Stomach smooth muscle (tissue), 2 donors: ENCODE measurements around the gene SPATC1L.

ENCODE experiments used
- H3K27ac ChIP-seq: one replicate; pipeline ENCODE4 v1.7.0; 2013; ENCODE audit warnings: mild to moderate bottlenecking, low read length, inconsistent platforms
- H3K27me3 ChIP-seq, 2 donors: one replicate each; pipeline ENCODE4 v1.7.0; 2013; ENCODE audit warnings: low read length in 2 of 2; ENCODE audit not compliant: insufficient read depth in 2 of 2, control insufficient read depth in 1 of 2
- H3K36me3 ChIP-seq, 2 donors: one replicate each; pipeline ENCODE4 v1.7.0; 2013; ENCODE audit warnings: low read length in 2 of 2; ENCODE audit not compliant: control insufficient read depth in 2 of 2, insufficient read depth in 2 of 2
- H3K4me1 ChIP-seq: one replicate; pipeline ENCODE4 v1.7.0; 2013; ENCODE audit warnings: low read length; ENCODE audit not compliant: control insufficient read depth, insufficient read depth
- H3K4me3 ChIP-seq, 2 donors: one replicate each; pipeline ENCODE4 v1.7.0; 2013; ENCODE audit warnings: low read length in 2 of 2
- H3K9ac ChIP-seq, 2 donors: one replicate each; pipeline ENCODE4 v1.7.0; 2013; ENCODE audit warnings: low read length in 2 of 2, mild to moderate bottlenecking in 1 of 2
- H3K9me3 ChIP-seq, 2 donors: one replicate each; pipeline ENCODE4 v1.7.0; 2013; ENCODE audit warnings: low read length in 2 of 2; ENCODE audit not compliant: control insufficient read depth in 2 of 2
- donor health status: healthy.
- donor health status: Pancreatic carcinoma.

The SPATC1L gene

DNA sequence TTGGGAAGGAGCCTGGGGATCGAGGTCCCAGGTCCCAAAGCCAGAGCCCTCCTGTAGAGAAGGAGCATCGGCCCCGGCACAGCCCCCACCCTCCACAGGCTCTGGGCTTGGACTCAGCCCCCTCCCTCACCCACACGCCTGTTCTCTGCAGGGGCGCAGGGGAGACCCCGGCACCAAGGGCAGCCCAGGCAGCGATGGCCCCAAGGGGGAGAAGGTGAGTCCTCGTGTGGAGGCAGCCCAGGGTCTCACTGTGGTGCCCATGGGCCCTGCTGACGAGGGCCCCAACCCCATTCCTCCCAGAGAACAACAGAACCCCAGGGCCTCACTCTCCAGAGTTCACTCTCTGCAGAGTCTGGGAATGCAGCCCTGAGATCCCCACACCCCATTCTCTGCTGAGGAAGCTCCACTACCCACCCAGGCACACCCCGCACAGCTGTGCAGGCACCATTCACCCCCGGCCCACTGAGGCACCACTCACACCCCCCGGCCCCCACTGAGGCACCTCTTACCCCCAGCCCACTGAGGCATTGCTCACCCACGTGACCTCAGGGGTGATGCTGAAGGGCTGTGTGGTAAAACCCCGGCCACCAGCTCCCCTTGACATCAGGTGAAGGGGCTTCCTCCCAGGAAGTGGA is 64.5 kb downstream of the SPATC1L start:
- H3K27ac ChIP-seq, result peak overlapping the region; percentile 55

DNA sequence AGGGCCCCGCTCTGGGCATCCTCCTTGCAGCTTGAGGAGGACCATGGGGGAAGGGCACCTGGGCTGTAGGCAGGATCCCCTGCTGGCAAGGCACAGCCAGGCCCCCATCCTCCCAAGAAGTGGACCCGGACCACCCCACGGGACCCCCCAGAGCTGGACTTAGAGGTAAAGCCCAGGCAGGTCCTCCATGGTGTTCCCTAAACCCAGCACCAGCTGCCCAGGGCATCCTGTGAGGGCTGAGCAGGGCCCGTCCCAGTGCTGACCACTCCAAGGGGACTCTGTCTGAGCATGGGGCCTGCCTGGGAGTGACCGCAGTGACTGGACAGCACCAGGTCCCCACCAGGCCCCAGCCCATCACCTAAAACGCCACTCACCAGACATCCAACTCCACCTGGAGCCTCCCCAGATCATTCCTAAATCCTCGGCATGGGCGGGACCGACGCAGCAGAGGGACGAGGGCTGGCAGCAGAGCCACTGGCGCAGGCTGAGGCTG is 65.1 kb downstream of the SPATC1L start:
- Histone ChIP-seq H3K4me1 (no peaks in the 10 kb centered on the region), H3K27me3 (no peaks in the 10 kb centered on the region), H3K27ac (peak overlapping the region; percentile 55), H3K36me3 (peaks cover 89 to 95% of the 10 kb centered on the region in 2 donors), H3K9ac (no peak overlapping the region), H3K9me3 (peaks cover 0 to 3% of the 10 kb centered on the region in 2 donors), H3K4me3 (no peak overlapping the region)

More for the DNA sequence above, 64.5 kb downstream of the SPATC1L start:
- H3K9ac ChIP-seq, result no peak overlapping the region
- H3K36me3 ChIP-seq, result peaks cover 89 to 94% of the 10 kb centered on the region in 2 donors
- no peak overlapping the region for H3K4me3 ChIP-seq
- no peaks in the 10 kb centered on the region for H3K27me3 ChIP-seq
- peaks cover 0 to 3% of the 10 kb centered on the region in 2 donors for H3K9me3 ChIP-seq
- H3K4me1 ChIP-seq, result no peaks in the 10 kb centered on the region

DNA sequence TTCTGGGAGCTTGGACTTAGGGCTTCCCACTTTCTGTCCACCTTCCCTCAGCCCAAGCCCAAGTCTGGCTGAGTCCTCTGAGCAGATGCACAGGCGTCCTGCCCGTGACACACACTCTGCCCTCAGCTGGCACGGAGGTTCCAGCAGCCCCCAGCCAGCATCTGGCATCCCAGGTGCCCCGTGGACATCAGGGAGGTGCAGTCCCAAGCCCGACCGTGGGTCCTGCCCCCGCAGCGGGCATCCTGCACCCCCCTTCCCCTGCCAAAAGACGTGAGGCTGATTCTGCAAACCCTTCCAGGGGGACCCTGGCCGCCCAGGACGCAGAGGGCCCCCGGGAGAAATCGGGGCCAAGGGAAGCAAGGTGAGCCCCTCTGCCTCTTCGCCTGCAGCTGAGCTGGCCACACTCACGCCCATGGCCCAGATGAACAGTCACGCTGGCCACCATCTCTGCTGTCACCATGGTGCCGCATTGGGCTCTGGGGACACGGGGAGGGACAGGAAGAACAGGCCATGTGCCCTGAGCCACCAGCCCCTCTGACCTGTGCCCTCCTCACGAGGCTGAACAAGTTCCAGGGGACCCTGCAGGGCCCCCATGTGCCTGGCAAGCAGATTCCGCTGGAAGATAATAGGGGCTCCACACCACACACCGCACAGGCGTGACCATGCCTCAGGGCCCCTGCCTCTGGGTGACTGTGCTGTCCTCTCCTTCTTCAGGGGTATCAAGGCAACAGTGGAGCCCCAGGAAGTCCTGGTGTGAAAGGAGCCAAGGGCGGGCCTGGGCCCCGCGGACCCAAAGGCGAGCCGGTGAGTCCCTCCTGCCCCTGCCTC is 65.7 kb downstream of the SPATC1L start:
- H3K4me1 ChIP-seq, result no peaks in the 10 kb centered on the region
- peaks cover 89 to 94% of the 10 kb centered on the region in 2 donors for H3K36me3 ChIP-seq
- peaks cover 0 to 3% of the 10 kb centered on the region in 2 donors for H3K9me3 ChIP-seq
- H3K27ac ChIP-seq, result peak overlapping the region; percentile 55
- H3K9ac ChIP-seq, result no peak overlapping the region
- H3K4me3 ChIP-seq, result no peak overlapping the region
- no peaks in the 10 kb centered on the region for H3K27me3 ChIP-seq

DNA sequence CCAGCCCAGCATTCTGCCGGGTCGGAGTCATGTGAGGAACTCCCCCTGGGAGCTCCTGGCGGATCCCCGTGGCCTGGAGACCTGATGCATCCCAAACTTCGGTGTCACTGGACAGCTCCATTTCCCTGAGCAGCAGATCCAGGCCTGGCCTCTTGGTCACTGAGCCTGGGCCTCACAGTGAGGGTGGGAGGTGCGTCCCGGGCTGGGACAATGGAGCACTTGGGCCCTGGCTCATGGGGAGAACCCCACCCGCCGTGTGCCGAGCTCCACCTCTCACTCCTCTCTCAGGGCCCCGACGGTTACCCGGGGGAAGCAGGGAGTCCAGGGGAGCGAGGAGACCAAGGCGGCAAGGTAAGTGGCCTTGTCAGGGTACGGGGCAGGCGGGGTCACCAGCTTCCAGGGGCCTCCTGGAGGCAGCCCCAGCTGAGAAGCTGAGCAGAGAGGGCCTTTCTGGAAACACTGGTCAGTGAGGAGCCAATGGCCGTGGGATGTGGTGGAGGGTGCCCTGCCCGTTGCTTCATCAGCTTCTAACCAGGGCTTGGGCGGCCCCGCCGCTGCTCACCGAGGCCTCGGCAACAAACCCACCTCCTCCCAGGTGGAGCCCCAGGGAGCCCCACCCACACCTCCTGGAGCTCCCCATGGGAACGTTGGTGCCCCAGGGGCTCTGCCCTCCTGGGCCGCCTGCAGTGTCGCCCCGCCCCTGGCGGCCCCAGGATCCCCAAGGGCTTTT is 66.5 kb downstream of the SPATC1L start:
- H3K36me3 ChIP-seq, result peaks cover 90 to 93% of the 10 kb centered on the region in 2 donors
- no peak overlapping the region for H3K9ac ChIP-seq
- peaks cover 0 to 3% of the 10 kb centered on the region in 2 donors for H3K9me3 ChIP-seq
- H3K4me3 ChIP-seq, result no peak overlapping the region
- H3K4me1 ChIP-seq, result peaks cover 1% of the 10 kb centered on the region
- H3K27me3 ChIP-seq, result no peaks in the 10 kb centered on the region
- H3K27ac ChIP-seq, result peak overlapping the region; percentile 31

DNA sequence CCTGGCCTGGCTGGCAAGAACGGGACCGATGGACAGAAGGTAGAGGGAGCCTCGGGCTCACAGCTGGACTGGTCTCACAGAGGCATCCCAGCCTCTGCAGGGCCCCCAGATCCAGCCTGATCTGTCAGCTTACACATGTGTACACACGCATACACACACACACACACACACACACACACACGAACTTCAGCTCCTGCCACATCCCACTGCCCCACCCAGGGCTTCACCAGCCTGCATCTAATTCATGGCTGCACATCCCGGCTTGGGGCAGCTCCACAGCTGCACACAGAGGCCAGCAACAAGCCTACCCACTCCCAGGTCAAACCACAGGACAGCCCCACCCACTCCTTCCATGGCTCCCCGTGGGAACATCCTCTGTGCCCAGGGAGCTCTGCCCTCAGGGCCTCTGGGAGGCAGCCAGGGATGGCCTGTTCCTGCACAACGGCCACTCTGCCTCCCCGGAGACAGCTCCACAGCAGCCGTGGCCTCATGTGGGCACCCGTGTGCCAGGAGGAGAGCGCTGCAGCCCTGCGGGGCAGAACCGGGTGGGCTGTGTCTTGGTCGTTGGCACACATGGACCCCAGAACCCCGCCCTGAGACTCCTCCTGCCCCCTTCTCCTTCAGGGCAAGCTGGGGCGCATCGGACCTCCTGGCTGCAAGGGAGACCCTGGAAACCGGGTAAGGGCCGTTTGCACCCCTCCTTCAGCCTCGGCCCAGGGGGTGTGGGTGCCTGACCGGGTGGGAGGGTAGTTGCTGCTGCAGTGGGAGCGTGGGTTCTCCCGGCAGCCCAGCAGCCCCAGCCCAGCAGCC is 67.3 kb downstream of the SPATC1L start:
- Histone ChIP-seq H3K9me3 (peaks cover 0 to 3% of the 10 kb centered on the region in 2 donors), H3K4me3 (no peak overlapping the region), H3K9ac (no peak overlapping the region), H3K4me1 (peaks cover 4% of the 10 kb centered on the region), H3K27ac (peak overlapping the region; percentile 31), H3K27me3 (no peaks in the 10 kb centered on the region), H3K36me3 (peaks cover 90 to 93% of the 10 kb centered on the region in 2 donors)

DNA sequence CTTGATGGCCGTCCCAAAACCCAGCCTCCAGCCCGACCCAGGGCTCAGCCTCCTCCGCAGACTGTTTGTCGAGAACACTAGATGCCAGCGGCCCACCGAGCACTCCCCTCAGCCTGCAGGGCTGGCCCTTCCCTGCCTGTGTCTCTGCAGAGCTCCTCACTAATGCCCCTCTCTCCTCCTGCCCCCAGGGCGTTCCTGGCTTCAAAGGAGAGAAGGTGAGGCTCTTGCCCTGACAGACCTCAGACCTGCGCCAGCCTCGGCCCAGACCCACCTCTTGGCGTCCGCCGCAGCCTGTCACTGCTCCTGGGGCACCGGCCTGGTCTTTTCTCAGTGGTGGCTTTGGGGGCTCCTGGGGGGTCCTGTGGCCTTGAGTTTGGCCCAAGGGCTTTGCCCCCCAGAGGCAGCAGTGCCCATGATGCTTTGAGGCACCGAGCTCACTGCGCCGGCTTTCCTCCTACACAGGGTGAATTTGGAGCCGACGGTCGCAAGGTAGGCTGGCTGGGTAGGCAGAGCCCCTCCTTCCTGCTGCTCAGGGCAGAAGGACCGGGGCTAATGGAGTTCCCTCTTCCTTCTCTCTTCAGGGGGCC is 68.0 kb downstream of the SPATC1L start:
- H3K4me1 ChIP-seq, result peaks cover 5% of the 10 kb centered on the region
- peaks cover 85 to 88% of the 10 kb centered on the region in 2 donors for H3K36me3 ChIP-seq
- no peak overlapping the region for H3K4me3 ChIP-seq
- H3K9me3 ChIP-seq, result peaks cover 0 to 3% of the 10 kb centered on the region in 2 donors
- no peak overlapping the region for H3K9ac ChIP-seq
- no peaks in the 10 kb centered on the region for H3K27me3 ChIP-seq
- H3K27ac ChIP-seq, result peak overlapping the region; percentile 6

DNA sequence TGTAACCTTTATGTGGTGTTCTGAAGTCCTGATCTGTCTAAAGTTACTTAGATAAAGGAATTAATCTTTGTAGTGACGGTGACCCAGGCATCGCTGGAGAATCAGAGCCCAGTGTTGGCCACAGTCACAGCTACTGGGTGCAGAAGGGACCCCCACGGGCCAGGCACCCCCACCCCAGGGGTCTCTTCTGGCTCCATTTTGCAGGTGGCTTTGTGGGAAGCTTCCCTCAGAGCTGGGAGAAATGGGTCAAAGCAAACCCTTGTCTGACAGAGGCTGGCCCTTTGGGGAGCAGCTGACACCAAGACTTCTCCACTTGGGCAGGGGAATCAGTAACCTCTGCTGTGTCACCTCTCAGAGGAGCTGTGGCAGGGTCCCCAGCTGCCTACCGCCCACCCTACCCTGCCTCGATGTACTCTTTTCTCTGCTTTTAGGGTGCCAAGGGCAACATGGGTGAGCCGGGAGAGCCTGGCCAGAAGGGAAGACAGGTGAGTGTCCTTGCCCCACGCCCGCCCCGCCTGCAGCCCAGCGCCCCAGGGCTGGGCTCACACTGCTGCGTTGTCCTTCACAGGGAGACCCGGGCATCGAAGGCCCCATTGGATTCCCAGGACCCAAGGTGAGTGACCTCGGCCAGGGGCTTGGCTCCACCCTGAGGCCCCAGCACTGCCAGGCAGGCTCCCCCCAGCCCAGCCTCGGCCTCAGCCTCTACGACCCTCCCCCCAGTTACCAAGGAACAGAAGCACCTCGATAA is 68.6 kb downstream of the SPATC1L start:
- Histone ChIP-seq H3K4me3 (no peak overlapping the region), H3K27me3 (no peaks in the 10 kb centered on the region), H3K36me3 (peaks cover 79 to 81% of the 10 kb centered on the region in 2 donors), H3K9ac (no peak overlapping the region), H3K9me3 (peaks cover 0 to 3% of the 10 kb centered on the region in 2 donors), H3K27ac (peak overlapping the region; percentile 1), H3K4me1 (peaks cover 12% of the 10 kb centered on the region)

DNA sequence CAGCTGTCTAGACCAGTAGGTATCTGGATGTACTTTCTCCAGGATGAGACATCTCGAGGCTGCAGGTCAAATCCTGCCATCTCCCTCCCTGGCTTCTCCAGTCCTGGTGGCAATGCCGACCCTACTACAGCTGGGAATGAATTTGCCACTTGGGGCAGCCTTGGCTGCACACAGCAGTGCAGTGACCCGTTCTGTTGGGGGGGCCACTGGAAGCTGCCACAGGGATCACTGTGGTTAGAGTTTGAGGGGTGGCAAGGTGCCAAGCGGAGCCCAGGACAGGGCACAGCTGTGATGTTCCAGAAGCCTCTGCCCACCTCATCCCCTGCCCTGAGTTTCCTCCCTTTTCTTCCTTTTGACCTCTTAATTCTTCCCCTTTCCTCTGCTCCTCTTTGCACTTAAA is 69.3 kb downstream of the SPATC1L start:
- Histone ChIP-seq H3K4me3 (no peak overlapping the region), H3K4me1 (peaks cover 18% of the 10 kb centered on the region), H3K27me3 (no peaks in the 10 kb centered on the region), H3K36me3 (peaks cover 73 to 75% of the 10 kb centered on the region in 2 donors), H3K27ac (no peak overlapping the region), H3K9me3 (peaks cover 0 to 3% of the 10 kb centered on the region in 2 donors), H3K9ac (no peak overlapping the region)

DNA sequence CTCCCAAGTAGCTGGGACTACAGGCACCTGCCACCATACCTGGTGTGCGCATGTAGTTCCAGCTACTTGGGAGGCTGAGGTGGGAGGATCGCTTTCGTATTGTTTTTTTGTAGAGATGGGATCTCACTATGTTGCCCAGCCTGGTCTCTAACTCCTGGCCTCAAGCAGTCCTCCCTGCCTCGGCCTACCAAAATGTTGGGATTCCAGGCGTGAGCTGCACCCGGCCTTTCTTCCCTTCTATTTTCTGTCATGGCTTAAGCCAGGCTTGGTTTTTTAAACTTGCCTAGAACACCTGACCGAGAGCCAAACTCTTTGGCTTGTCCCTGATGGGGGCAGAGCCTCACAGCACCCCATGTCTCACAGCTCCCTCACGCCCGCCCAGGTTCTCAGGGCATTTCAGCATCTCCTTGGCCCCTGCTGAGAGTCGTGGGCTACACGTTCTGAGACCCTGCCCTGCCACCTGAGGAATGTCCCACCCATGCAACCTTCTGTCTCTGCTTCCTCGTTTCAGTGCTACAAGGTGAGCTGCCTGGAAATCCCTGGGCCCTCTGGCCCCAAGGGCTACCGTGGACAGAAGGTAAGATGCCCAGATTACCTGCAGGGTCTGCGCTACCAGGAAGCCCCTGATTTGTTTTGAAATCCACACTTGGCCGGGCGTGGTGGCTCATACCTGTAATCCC is 70.6 kb downstream of the SPATC1L start:
- Histone ChIP-seq H3K36me3 (peaks cover 61% of the 10 kb centered on the region in 2 donors), H3K4me3 (no peak overlapping the region), H3K27me3 (no peaks in the 10 kb centered on the region), H3K27ac (no peak overlapping the region), H3K4me1 (peaks cover 32% of the 10 kb centered on the region), H3K9me3 (peaks cover 0 to 3% of the 10 kb centered on the region in 2 donors), H3K9ac (no peak overlapping the region)
